Stimulated activated CD8-positive, alpha-beta memory T cell treated with anti-CD3 and anti-CD28 coated beads, Interleukin-2, amount 100 ng/mL, for 48 hours (primary cell): Measurements from ENCODE around the gene PPP1R13L.

Experiments used
- DNase-seq, 2 donors: peaks; one replicate each; pipeline ENCODE4 v3.0.0-alpha.2; 2020; ENCODE audit warnings: low read depth in 2 of 2

Gene PPP1R13L

DNA sequence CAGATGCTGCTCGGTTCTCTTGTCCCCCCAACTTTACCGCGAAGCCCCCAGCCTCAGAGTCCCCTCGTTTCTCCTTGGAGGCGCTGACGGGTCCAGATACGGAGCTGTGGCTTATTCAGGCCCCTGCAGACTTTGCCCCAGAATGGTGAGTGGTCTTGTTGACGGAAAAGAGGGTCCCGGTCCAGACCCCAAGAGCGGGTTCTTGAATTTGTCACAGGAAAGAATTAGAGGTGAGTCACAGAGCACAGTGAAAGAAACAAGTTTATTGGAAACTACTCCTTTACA, 2.2 kb upstream of the PPP1R13L start:
- DNase-seq = no peak

DNA sequence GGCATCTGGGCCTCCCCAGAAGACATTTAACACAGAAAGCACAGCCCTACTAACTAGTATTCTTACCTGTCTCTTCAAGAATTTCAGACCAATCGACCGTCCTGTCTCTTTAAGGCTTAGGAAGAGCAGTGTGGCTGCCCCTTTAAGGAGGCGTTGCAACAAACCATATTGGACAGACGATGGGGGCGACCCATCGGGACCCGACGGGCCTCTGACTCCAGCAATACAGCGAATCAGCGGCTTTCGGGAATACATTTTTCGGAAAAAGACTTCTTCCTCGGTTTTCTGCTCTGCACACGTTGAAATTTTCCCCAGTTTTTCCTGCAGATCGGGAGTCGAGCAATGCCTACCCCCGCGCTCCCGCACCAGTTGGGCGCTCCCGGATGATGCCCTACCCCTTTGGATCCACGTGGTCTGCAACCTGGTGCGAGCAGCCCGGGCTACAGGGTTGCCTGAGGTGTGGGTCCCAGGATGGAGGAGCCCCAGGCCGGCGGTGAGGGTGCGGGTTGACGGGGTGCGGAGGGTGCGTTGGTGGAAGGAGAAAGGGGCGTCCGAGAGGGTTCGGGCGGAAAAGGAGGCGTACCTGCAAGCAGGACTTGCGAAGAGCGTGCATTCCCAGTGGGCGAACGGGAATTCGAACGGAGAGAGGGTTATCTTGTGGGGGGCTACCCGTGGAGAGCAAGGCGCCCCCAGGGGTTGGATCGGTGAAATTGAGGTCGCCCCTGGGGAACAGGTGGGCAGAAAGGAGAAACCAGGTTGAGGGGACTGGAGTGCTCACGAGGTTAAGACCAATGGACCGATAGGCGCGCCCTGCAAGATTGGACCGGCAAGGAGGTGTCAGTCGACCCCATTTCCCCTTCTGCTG, 1.6 kb upstream of the PPP1R13L start, which contains the start of gene POLR1G:
Gene POLR1G (plus strand): TSS at position 419 of the 865 bp plus-strand sequence. CDS start 53 bp downstream, at position 472.
- peak; percentile 71 to 73 for DNase-seq

DNA sequence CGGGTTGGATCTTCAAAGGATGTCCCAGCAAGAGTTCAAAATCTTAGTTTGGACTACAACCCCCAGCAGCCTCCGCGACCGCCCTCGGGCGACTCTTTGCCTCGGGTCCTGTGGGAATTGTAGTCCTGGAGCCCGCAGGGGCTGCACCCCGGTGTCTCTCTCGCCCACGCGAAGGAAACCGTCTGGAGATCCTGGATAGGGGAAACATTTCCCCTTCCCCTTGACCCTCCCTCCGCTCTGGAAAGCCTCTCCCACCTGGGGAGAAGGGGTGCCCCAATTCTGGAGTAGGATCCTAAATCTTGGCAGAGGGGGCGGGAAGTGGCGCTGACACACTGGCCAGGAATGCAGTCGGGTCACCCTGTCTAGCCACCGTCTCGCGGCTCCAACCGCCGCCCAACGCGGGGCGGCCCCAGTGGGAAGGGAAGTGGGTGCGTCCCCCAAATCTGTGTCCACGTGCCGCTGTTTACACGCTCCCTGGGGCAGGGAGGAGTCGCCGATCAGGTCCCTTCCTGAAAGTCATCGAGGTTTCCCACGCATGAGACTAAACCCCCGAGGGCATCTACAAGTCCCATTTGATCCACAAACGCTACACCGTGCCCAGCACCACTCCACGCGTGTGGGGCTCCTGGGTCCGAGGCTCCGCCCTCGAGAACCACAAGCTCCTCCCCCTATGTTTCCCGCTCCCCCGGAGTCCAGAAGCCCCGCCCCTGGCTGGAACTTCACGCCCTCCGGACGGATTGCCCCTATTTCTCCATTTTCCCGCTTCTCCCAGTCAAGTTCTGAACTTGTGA, 761 bp upstream of the PPP1R13L start:
- peak; percentile 71 to 81 for DNase-seq

DNA sequence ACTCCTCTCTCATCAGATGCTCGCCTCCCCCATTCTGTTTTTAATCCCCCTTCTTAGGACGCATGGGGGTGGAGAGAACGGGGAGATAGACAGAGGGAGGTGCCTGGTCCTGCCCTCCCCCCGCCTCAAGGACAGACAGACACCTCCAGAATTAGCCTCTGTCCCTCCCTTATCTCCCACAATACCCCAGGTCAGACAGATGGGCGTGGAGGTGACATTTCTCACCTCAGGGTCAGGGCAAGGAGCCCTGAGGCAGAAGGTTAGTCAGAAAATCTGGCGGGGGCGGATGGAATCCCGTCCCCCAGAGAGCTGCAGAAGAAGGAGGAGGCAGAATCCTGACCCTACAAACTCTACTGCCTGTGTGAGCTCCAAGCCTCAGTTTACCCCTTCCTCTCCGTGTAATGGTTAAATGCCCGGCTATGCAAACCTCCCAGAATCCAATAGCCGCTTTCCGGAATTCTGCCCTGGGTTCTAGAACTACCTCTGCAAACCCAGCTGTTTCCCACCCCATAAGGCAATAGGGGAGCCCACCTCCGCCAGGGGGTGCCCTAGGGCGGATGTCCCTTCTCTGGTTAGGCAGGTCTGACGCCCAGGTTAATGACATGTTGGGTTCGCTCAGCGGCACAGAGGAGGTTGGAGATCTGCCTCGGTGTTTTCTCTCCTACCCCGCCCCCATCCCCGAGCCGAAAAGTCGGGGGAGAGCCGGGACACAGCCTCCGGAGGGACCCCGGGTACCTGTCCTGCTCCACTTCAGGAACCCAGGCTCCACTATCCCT, 900 bp downstream of the PPP1R13L start:
- DNase-seq = peak; percentile 72 to 76

DNA sequence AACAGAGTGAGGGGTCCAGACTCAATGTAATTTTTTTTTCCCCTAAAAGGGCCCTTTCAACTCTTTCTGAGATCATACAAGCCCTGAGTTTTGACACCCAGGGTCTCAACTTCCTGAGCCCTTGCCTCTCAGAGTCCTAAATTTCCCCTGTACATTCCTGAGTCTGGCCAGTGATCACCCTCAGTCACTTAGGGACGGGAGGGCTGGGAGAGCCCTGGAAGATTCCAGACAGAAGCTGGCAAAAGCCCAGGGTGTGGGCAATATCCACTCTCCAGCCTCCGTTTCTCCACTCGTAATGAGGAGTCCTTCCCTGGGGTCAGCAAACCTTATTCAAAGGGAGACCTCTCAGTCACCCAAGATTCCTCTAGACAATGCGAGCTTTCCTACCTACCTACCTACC, 1.6 kb downstream of the PPP1R13L start:
- no peak for DNase-seq

DNA sequence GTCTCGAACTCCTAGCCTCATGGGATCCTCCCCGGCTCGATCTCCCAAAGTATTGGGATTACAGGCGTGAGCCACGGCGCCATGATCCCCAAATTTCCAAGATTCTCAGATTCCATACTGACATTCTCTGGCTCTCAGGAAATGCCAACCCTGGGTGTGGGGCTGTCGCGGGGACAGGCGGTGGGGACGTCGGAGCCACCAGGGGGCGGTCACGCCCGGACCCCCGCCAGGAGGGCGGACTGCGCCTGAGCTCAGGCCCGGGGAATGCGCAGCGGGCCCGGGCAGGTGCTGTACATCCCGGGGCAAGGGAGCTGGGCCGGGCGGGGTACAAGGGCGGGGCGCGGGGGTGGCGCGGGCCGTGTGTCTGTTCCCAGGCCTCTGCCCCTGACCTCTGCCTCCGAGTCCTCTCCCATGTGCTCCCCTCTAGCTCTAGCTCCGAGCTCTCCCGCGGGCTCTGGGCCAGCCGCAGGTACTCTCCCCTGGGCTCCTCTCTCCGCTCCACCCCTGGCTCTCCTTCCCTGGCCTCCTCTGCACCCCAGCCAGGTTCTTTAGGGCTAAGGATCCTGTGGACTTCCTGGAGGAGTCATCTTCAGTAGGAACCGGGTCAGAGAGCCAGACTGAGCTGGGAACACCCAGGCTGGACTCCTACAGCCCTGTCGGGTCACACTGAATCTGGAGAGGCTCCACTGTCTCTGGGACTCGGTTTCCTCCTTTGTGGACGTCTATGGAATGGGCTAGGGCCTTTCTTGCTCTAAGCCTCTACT, 2.4 kb downstream of the PPP1R13L start:
- peak; percentile 25 to 27 for DNase-seq

DNA sequence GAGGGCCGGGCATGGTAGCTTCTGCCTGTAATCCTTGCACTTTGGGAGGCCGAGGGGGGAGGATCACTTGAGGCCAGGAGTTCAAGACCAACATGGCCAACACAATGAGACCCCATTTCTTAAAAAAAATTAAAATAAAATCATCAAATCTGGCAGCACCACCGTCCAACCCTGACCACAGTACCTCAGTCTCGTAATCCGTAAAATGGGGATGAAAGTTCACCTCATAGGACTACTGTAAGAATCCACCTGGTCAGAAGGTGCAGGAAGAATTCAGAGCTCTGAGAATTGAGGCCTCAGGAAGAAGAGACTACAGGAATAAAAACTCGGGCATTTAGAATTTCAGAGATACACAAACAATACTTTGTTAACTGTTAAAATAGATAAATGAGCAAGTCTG, 3.1 kb downstream of the PPP1R13L start:
- no peak for DNase-seq

DNA sequence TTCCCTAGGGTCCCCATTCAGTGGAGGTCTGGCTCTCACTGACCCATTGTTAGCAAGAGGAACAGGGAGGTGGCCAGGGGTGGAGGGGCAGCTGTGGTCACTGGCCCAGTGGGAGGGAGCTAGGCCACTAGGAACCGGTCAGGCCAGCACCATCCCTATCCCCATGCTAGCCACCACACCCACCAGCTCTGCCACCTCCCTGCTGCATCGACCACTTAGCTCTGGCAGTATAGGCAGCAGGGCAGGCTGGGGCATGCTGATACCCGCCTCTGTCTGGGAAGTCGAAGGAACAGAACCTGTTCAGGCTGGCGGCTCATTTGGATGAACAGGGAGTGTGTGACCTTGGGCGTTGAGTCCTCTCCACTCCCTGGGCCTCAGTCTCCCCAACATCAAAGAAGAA, 4.7 kb downstream of the PPP1R13L start:
- no peak for DNase-seq

DNA sequence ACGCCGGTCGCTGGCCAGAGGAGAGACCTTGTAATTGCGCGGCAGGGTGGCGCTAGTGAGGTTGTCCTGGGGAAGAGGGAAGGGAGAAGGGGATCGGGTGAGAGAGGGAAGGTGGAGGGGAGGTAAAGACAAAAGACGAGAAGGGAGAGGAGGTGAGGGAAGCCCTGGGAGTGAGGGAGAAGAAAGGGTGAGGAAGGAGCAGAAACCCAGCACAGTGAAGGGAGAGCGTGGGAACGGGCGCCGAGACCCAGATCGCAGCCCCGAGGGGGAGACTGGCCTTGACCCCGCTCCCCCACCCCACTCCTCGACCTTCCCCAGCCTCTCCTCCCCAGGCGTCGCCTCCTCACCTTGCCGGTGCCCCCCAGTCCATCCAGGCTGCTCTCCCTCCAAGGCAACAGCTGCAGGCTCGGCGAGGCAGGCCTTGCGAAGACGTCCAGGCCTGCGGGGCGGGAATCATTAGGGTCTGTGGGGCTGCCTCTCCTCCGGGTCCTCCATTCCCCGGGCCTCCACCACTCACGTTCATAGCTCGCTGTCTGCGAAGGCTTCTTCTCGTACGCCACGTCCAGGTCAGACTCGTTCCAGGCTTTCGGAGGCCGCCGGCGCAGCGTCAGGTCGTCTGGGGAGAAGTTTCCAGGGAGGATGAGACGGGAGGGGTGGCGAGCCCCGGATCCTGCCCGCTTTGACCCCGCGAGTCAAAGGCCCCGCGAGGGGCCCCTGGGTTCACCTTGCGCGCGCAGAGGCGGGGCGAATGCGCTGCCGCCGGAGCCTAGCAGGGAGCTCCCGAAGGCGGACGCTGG, 8.8 kb downstream of the PPP1R13L start:
- DNase-seq = no peak

DNA sequence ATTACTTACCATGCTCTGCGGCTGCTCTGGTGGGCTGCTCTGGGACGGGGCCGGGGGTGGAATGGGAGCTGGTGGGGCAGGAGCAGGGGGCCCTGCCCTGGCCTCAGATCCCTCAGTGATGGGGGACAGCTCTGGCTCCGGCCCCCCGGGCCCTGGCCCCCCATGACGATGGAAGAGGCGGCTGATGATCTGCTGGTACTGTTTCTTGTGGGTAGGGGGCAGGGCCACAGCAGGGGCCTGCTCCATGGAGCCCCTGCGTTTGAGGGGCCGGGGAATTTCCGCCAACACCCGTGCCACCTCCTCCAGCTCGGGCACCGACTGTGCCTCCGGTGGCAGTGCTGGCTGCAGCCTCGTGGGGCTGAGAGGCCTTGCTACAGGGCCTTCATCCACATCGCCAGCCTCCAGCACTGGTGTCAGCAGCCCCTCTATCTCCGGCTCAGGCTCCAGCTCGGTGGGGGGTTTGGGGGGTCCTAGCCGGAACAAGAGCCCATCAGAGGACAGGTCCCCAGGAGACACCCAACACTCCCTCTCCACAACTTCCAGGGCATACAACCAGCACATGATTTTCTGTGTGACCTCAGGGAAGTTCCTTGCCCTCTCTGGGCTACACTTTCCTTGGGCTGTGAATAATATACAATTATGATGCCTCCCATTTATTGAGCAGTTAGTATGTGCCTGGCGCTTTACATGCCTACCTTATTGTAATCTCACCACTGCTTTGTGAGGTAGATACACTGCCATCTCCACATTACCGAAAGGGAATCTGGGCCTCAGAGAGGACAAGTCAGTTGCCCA, 12.8 kb downstream of the PPP1R13L start:
- DNase-seq = no peak

DNA sequence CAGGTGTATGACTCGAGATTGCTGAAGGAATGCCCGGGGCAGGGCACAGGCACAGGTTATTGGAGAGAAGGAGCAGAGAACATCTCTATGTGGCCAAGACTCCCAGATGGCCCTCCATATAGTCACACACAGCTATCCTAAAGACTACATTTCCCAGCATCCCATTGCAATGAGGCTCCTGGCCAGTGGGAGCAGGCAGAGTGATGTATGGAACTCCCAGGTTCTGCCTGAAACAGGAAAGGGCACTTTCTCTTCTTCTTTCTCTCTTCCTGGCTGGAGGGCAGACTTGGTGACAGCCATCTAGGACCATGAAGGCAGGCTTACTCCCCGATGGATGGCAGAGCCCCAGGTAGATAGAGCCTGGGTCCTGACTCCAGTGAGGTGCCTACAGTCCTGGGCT, 13.5 kb downstream of the PPP1R13L start:
- no peak for DNase-seq

DNA sequence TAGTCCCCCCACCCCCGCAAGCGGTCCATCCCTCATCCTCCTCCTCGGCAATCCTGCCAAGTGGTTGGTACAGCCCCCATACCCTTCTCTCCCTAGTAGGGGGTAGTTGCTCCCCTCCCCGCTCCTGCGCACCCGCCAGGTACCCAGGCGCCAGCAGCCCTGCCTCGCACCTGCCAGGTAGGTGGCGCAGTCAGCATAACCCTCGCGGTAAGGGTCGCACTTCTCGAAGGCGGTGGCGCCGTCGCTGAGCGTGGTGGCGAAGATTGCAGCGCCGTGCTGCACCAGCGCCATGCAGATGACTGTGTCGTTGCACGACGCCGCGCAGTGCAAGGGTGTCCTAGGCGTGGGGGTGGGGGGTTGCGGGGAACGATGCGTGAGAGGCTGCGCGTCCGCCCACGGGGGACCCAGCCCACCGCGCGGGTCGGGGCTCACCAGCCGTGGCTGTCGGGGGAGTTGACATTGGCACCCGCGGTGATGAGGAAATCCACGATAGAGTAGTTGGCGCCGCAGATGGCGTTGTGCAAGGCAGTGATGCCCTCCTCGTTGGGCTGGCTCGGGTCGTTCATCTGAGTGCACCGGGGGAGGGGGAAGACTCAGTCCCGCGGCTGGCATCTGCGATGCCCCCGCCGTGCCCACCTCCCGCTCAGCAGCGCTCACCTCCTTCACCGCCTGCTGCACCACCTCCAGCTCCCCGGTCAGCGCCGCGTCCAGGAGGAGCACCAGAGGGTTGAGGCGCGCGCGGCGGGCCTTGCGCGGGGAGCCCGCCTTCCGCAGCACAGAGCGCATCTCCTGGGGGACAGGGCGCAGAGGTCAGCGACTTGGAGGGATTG, 19.3 kb downstream of the PPP1R13L start:
- DNase-seq = no peak

DNA sequence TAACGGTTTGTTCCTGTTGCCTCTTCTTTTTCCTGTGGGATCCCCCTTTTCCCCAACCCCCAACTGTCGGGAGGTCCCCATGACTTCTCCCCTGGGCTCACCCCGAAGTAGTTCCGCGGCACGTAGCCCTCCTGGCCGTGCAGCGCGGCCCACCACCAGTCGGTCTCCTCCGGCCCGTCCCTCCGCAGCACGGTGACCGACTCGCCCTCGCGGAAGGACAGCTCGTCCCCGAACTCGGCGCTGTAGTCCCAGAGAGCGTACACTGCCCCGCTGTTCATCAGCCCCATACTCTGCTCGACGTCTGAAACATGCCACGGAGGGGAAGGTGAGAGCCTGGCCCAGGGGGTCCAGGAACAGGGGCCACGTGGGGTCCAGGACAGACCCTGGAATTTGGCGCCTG, 22.4 kb downstream of the PPP1R13L start:
- DNase-seq = no peak

DNA sequence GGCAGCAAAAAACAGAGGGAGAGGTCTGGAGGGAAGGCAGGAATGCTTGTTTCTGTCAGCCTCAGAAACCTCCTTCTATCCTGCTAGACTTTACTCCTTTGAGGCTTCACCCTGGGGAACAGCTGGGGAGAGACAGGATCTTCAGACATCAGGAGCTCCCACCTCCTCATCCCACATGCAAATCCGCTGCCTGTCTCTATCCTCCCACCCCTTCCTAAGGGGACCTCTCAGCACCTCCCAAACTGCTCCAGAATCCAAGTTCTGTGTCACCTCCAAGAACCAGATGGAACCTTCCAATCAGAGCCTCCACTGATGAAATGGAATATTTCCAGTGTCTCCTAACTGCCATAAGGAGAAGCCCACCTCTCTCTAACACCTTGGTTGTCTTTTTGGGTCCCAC, 24.8 kb downstream of the PPP1R13L start:
- no peak for DNase-seq

DNA sequence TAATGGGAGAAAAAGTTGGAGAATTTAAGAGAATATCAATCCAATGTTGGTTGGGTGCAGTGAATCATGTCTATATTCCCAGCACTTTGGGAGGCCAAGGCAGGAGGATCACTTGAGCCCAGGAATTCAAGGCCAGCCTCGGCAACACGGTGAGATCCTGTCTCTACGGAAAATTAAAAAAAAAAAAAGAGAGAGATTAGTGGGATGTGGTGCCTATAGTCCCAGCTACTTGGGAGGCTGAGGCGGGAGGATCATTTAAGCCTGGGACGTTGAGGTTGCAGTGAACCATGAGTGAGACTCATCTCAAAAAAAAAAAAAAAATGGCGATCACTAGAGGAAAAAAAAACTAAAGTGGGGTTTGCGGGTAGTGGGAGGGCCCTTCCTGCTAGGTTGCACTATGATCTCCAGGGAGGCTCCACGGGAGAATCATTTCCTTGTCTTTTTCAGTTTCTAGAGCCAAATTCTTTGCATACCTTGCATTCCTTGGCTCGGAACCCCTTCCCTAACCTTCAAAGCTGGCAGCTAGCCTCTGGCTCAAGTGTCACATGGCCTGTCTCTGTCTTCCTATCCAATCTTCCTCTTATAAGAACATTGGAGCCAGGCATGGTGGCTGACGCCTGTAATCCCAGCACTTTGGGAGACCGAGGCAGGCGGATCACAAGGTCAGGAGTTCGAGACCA, 28.7 kb downstream of the PPP1R13L start:
- no peak for DNase-seq

DNA sequence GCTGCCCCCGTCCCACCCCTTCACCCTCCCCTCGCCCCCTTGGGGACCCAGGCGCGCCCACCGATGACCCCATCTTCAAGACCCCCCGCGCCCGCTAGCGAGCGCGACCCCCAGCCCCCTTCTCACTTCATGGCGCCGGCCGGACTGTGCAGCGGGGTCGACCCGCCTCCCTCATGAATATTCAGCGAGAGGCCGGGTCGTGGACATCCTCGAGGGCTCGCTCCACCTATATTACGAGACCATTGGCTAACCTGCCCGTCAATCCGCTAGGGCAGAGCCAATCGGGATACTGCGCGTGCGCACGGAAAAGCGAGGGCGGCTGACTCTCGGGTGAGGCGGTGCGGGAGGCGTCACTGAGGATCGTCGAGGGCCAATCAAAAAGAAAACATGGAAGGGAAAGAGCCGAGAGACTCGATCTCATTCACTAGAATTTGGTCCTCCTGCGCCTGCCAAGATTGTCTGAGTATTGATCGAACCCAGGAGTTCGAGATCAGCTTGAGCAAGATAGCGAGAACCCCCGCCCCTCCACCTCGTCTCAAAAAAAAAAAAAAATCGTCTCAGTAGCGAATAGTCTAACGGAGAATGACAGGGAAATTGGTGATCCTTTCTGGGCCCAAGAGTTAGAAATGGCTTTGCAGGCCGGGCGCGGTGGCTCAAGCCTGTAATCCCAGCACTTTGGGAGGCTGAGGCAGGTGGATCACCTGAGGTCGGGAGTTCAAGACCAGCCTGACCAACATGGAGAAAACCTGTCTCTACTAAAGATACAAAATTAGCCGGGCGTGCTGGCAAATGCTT, 34.3 kb downstream of the PPP1R13L start, which contains the start of gene ERCC2:
Gene ERCC2 (minus strand): TSS at position 164 of the 795 bp plus-strand sequence. CDS start 33 bp downstream, at position 131.
- DNase-seq = peak; percentile 98 to 99

DNA sequence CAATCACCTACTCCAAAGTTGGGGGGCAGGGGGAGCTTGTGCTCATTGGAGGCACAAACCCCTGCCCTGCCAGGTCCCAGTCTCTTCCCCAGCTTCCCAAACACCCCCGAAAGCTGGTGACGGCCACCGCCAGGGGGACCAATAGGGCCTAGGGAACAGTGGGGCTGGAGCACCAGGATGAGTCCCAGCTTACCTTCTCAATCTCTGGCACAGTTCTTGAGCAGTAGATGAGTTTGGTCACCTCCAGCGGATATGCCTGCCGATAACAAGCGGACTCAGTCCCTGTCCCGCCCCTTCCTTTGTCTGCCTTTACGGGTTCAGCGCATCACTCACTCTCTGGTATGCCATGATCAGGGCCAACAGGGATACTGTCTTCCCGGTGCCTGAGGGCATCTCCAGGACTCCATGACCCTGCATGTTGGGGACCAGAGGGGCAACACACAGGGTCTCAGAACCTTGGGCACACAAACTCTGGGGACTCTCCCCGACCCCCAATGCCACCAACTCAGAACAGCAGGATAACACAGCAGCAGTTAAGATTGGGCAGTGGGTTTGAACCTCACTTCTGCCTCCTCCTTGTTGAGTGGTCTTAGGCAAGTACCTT, 36.0 kb downstream of the PPP1R13L start:
- DNase-seq = no peak
